HEK293T (cell line): ENCODE data around the gene USP31.

ENCODE experiments used
- CTCF ChIA-PET: fragments of 350-600 bp; formaldehyde crosslinking; extraction: SDS; loops from one replicate; lab custom pipeline; 2021; ENCODE audit warnings: antibody characterized with exemption, inconsistent platforms; lab: Yijun Ruan, JAX
- POLR2A ChIA-PET: fragments of 350-600 bp; formaldehyde crosslinking; extraction: SDS; loops from one replicate; lab custom pipeline; 2020; ENCODE audit warnings: antibody characterized with exemption, inconsistent platforms; lab: Yijun Ruan, JAX
- DNase-seq: peaks from one replicate; pipeline ENCODE4 v3.0.0; 2012; ENCODE audit warnings: mixed read lengths; ENCODE audit errors: extremely low spot score
- ARNT ChIP-seq: fragments of 450-650 bp; IDR thresholded peaks from 2 replicates; pipeline ENCODE4 v1.6.1; 2017; ENCODE audit warnings: mild to moderate bottlenecking
- BHLHE40 ChIP-seq: fragments of 450-650 bp; IDR thresholded peaks from 2 replicates; pipeline ENCODE4 v1.6.1; 2016; ENCODE audit warnings: mild to moderate bottlenecking, moderate library complexity, borderline replicate concordance
- CTBP1 ChIP-seq: fragments of 450-650 bp; IDR thresholded peaks from 2 replicates; pipeline ENCODE4 v1.6.1; 2016; ENCODE audit warnings: borderline replicate concordance
- ELF4 ChIP-seq: fragments of 450-650 bp; IDR thresholded peaks from 2 replicates; pipeline ENCODE4 v1.6.1; 2017; ENCODE audit warnings: antibody characterized with exemption
- FOXA1 ChIP-seq: fragments of 450-650 bp; IDR thresholded peaks from 2 replicates; pipeline ENCODE4 v1.6.1; 2016; ENCODE audit warnings: mild to moderate bottlenecking
- FOXK2 ChIP-seq: fragments of 450-650 bp; IDR thresholded peaks from 2 replicates; pipeline ENCODE4 v1.6.1; 2016; ENCODE audit warnings: mild to moderate bottlenecking
- FOXM1 ChIP-seq: fragments of 450-650 bp; IDR thresholded peaks from 2 replicates; pipeline ENCODE4 v1.6.1; 2017; ENCODE audit warnings: mild to moderate bottlenecking, borderline replicate concordance
- HDGF ChIP-seq: fragments of 450-650 bp; IDR thresholded peaks from 2 replicates; pipeline ENCODE4 v1.6.1; 2017; ENCODE audit warnings: antibody characterized with exemption, borderline replicate concordance
- L3MBTL2 ChIP-seq: fragments of 450-650 bp; conservative IDR thresholded peaks from 2 replicates; pipeline ENCODE4 v1.6.1; 2016; ENCODE audit warnings: mild to moderate bottlenecking
- LEF1 ChIP-seq: fragments of 450-650 bp; IDR thresholded peaks from 2 replicates; pipeline ENCODE4 v1.6.1; 2017; ENCODE audit warnings: mild to moderate bottlenecking, borderline replicate concordance
- NFRKB ChIP-seq: fragments of 450-650 bp; IDR thresholded peaks from 2 replicates; pipeline ENCODE4 v1.6.1; 2016; ENCODE audit warnings: mild to moderate bottlenecking, moderate library complexity
- SP1 ChIP-seq: fragments of 450-650 bp; IDR thresholded peaks from 2 replicates; pipeline ENCODE4 v1.6.1; 2017
- SUZ12 ChIP-seq: fragments of 450-650 bp; IDR thresholded peaks from 2 replicates; pipeline ENCODE4 v1.6.1; 2016; ENCODE audit warnings: mild to moderate bottlenecking
- TARDBP ChIP-seq: fragments of 450-650 bp; IDR thresholded peaks from 2 replicates; pipeline ENCODE4 v1.6.1; 2016
- ZNF384 ChIP-seq: fragments of 450-650 bp; IDR thresholded peaks from 2 replicates; pipeline ENCODE4 v1.6.1; 2016
- TF ChIP-seq, protein P1 (sequence below): fragments of 450-650 bp; IDR thresholded peaks from 2 replicates; pipeline ENCODE4 v1.6.1; 2016

USP31 gene

DNA sequence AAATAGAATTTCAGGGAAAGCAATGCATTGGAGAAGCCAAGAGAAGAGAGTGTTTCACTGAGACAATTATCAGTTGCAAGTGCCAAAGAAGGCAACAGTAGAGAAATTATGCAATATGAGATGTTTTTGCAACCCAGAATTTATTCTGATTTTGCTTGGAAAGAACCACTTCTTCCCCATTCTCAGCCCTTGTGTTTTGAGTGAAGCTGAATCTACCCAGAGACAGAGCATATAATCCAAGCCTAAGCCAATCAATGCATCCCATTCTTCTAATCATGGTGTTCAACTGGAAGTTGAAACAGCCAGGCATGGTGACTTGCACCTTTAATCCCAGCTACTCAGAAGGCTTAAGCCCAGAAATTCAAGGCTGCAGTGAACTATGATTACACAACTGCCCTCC is 26.4 kb upstream of the USP31 start:
- no peak for TF ChIP-seq L3MBTL2
- TF ChIP-seq NFRKB = no peak
- TF ChIP-seq ZNF384 = no peak
- no peak for TF ChIP-seq BHLHE40
- no peak for TF ChIP-seq HDGF
- no peak for TF ChIP-seq SUZ12
- TF ChIP-seq LEF1 = no peak
- TF ChIP-seq FOXA1 = no peak
- CTCF ChIA-PET = interaction anchor here (1.1 kb wide), 1 partner anchor 260 kb away, joined by 3 read pairs; no protein-coding TSS in a partner anchor
- no peak for DNase-seq
- POLR2A ChIA-PET = no interaction called here

DNA sequence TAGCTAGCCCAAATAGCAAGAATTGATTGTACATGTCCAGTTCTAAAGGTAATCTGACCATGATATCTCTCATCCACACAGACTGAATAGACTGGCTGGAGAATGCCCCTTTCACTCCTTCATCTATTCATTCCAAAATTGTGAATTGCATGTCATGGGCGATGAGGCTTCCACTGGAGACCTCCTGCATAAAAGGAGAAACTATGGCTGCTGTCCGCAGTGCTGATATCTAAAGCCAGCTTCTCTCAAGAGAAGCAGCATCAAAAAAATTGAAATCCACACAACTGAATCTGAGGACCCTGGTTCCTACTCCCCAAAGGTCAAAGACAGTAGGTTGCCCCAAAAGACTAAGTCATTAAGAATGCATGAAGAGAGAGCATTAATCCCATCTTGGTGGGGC is 25.4 kb upstream of the USP31 start:
- no peak for TF ChIP-seq SP1
- TF ChIP-seq ELF4 = no peak
- no peak for TF ChIP-seq NFRKB
- DNase-seq = no peak
- POLR2A ChIA-PET = no interaction called here
- CTCF ChIA-PET = no interaction called here

- ChIA-PET CTCF (interaction anchor here (0.7 kb wide), 1 partner anchor 466 kb away, joined by 6 read pairs; no protein-coding TSS in a partner anchor), POLR2A (no interaction called here)
- DNase-seq = no peak
- no peak for TF ChIP-seq SUZ12
Observed at GRCh38 chr16:23172994-23173393, 23.7 kb upstream of the USP31 start.

DNA sequence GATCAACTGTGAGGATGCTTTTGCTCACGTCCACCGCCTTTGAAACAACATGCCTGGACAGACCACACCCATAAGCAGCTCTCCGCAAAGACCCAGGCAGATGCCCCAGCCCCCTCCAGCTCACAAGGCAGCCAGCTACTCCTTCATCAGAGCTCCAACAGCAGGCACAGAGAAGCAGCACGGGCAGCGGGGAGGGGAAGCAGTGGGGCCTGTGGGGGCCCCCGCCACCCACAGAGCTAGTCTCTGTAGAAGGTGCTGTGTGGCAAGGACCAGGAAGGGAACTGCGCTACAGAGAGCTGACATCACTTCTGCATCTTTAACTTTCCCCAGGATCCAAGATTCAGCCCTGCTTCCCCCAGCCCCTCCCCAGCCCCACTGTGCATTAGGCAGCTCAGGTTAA is 23.3 kb upstream of the USP31 start:
- no peak for DNase-seq
- TF ChIP-seq HDGF (no peak), ZNF384 (no peak)
- ChIA-PET CTCF (interaction anchor here (0.7 kb wide), 1 partner anchor 466 kb away, joined by 6 read pairs; no protein-coding TSS in a partner anchor), POLR2A (no interaction called here)

DNA sequence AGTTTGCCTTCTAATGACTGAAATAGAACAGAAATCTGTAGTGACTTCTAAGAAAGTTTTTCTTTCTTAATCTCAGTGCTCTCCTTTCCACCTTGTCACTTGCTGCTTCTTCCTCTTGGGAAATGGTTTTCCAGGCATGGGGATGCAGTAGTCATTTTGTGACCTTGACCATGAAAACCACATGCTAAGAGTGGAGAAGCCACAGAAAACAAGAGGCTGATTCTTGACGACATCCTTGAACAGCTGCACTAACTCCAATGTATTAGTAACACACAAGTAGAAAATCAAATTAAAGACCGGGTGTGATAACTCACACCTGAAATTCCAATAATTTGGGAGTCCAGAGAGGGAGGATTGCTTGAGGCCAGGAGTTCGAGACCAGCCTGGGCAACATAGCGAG is 15.5 kb upstream of the USP31 start:
- no peak for DNase-seq
- ChIA-PET CTCF (no interaction called here), POLR2A (no interaction called here)
- TF ChIP-seq CTBP1 (no peak), L3MBTL2 (no peak), TARDBP (no peak), ZNF384 (no peak), BHLHE40 (no peak), NFRKB (no peak), HDGF (no peak), FOXK2 (no peak), FOXM1 (no peak), FOXA1 (no peak), ELF4 (no peak)
- TF ChIP-seq, protein P1, sequence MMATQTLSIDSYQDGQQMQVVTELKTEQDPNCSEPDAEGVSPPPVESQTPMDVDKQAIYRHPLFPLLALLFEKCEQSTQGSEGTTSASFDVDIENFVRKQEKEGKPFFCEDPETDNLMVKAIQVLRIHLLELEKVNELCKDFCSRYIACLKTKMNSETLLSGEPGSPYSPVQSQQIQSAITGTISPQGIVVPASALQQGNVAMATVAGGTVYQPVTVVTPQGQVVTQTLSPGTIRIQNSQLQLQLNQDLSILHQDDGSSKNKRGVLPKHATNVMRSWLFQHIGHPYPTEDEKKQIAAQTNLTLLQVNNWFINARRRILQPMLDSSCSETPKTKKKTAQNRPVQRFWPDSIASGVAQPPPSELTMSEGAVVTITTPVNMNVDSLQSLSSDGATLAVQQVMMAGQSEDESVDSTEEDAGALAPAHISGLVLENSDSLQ = no peak

- POLR2A ChIA-PET = no interaction called here
- TF ChIP-seq NFRKB (no peak), FOXK2 (no peak), ZNF384 (no peak), HDGF (no peak), FOXA1 (no peak), L3MBTL2 (no peak), LEF1 (no peak), FOXM1 (no peak), ARNT (no peak), BHLHE40 (no peak), ELF4 (no peak), SUZ12 (no peak), TARDBP (no peak), SP1 (no peak), CTBP1 (no peak)
- TF ChIP-seq, protein P1 = no peak
- CTCF ChIA-PET = interaction anchor here (0.6 kb wide), 1 partner anchor 103 kb away, joined by 3 read pairs; no protein-coding TSS in a partner anchor
- no peak for DNase-seq
Observed at GRCh38 chr16:23163921-23164320, 14.7 kb upstream of the USP31 start.

- POLR2A ChIA-PET = interaction anchor here (0.6 kb wide), 1 partner anchor 273 kb away, joined by 3 read pairs; no protein-coding TSS in a partner anchor
- TF ChIP-seq CTBP1 (no peak), SUZ12 (no peak), HDGF (no peak), ELF4 (no peak), FOXA1 (no peak), SP1 (no peak), FOXM1 (no peak)
- CTCF ChIA-PET = no interaction called here
Observed at GRCh38 chr16:23160574-23160973, 11.3 kb upstream of the USP31 start.

GRCh38 chr16:23160082-23160481 is 10.8 kb upstream of the USP31 start:
- TF ChIP-seq ARNT (no peak), FOXK2 (no peak), ZNF384 (no peak), CTBP1 (no peak), HDGF (no peak), ELF4 (no peak), TARDBP (no peak), FOXM1 (no peak), L3MBTL2 (no peak), FOXA1 (no peak), LEF1 (no peak)
- POLR2A ChIA-PET = no interaction called here
- no peak for DNase-seq
- CTCF ChIA-PET = no interaction called here

More at GRCh38 chr16:23160574-23160973, 11.3 kb upstream of the USP31 start:
- no peak for DNase-seq
